Naive thymus-derived CD8-positive, alpha-beta T cell (primary cell): ENCODE measurements around the gene ELF4. TPM values are rescaled to one million over a fixed set of nuclear protein-coding genes. Genes with fewer than 3 reads are reported as not detected.

ENCODE experiments used
- ATAC-seq, 2 donors: fragments of 150-1000 bp; cut with Tn5 transposase in 1 of 2; sonication (Bioruptor Pico), chemical (Tn5 transposase) in 1 of 2; 1 replicate in 1 of 2; 2 replicates in 1 of 2; pipeline ENCODE4 v1.10.0; 2021; ENCODE audit warnings: mild to moderate bottlenecking in 2 of 2, moderate library complexity in 2 of 2
- POLR2A ChIA-PET: fragments of 350-600 bp; sonication (Branson Sonifier 250); formaldehyde crosslinking; loops from one replicate; lab custom pipeline; 2021; ENCODE audit warnings: antibody characterized with exemption; lab: Charles Lee
- DNase-seq, 10 donors: peaks; one replicate each; pipeline versions ENCODE4 v3.0.0 to v3.0.0-alpha.2; 2020 to 2022
- H3K27ac Mint-ChIP-seq, 10 donors: one replicate each; pipeline ENCODE4 v1.8.0; 2020 to 2022; ENCODE audit warnings: mild to moderate bottlenecking in 10 of 10, mixed read lengths in 10 of 10, moderate library complexity in 4 of 10, inconsistent platforms in 1 of 10
- H3K27me3 Mint-ChIP-seq, 5 donors: one replicate each; pipeline ENCODE4 v1.8.0; 2021 to 2022; ENCODE audit warnings: mixed read lengths in 5 of 5
- H3K36me3 Mint-ChIP-seq, 3 donors: one replicate each; pipeline ENCODE4 v1.8.0; 2020 to 2022; ENCODE audit warnings: mixed read lengths in 3 of 3, mild to moderate bottlenecking in 2 of 3, inconsistent platforms in 1 of 3
- H3K4me1 Mint-ChIP-seq, 4 donors: one replicate each; pipeline ENCODE4 v1.8.0; 2021 to 2022; ENCODE audit warnings: mixed read lengths in 4 of 4
- H3K4me3 Mint-ChIP-seq, 10 donors: one replicate each; pipeline ENCODE4 v1.8.0; 2020 to 2022; ENCODE audit warnings: mild to moderate bottlenecking in 10 of 10, mixed read lengths in 10 of 10, moderate library complexity in 6 of 10, inconsistent platforms in 1 of 10
- H3K9me3 Mint-ChIP-seq, 9 donors: one replicate each; pipeline ENCODE4 v1.8.0; 2020 to 2022; ENCODE audit warnings: mixed read lengths in 9 of 9, mild to moderate bottlenecking in 3 of 9, inconsistent platforms in 1 of 9, moderate library complexity in 1 of 9
- polyA plus RNA-seq, 3 donors: library from polyadenylated mRNA; unstranded; fragments of 300-500 nt; fragmentation: Illumina TruSeq; gene quantifications; one replicate each; pipeline ENCODE4 v1.2.3, GENCODE V29; 2021
- total RNA-seq, 8 experiments: library from RNA in 2 of 8; stranded (reverse) in 2 of 8; gene quantifications; one replicate each; pipeline ENCODE4 v1.2.3 and lab custom pipeline; 2021 to 2026

Gene ELF4
- total RNA-seq: 10 to 100 TPM; 17.9 to 18.2 TPM
- 10 to 100 TPM in 1 of 3 donors, 1 to 10 TPM in 2; 7.7 to 10.9 (median 9.2) TPM for polyA plus RNA-seq
- 19.7 to 42.0 (median 31.2) reads per million in 6 experiments for total RNA-seq (lab: John Stamatoyannopoulos, UW)

- no peaks in the 10 kb centered on the region for H3K27me3 Mint-ChIP-seq
- peaks cover 6 to 42% (median 32%) of the 10 kb centered on the region in 4 donors for H3K4me1 Mint-ChIP-seq
- POLR2A ChIA-PET: interaction anchor here (0.8 to 3.2 kb wide), 8 partner anchors 9 to 30 kb away, joined by 3 to 33 read pairs (median 4); no protein-coding TSS in a partner anchor
- peak within 1 kb of the TSS; percentile 81 to 92 (median 90) for H3K4me3 Mint-ChIP-seq
- DNase-seq: peak in 8 of 10 donors; percentile 20 to 73 (median 38)
- H3K36me3 Mint-ChIP-seq: peaks cover 0 to 5% (median 0%) of the 10 kb centered on the region in 3 donors
- peak within 1 kb of the TSS in 9 of 10 donors; percentile 37 to 93 (median 86) for H3K27ac Mint-ChIP-seq
- ATAC-seq: peak; percentile 62 to 77
- no peaks in the 10 kb centered on the region for H3K9me3 Mint-ChIP-seq
These were observed at the start of gene ELF4 for GRCh38 chrX:130110379-130111219. Gene ELF4 (minus strand): TSS chrX:130110497. CDS start chrX:130081330, 29,167 bp downstream.

- H3K27ac Mint-ChIP-seq: no peak overlapping the region
- POLR2A ChIA-PET: no interaction called here
- H3K36me3 Mint-ChIP-seq: peaks cover 0 to 21% (median 2%) of the 10 kb centered on the region in 3 donors
- no peak for ATAC-seq
- peaks cover 0 to 33% (median 18%) of the 10 kb centered on the region in 4 donors for H3K4me1 Mint-ChIP-seq
- H3K9me3 Mint-ChIP-seq: no peaks in the 10 kb centered on the region
- no peaks in the 10 kb centered on the region for H3K27me3 Mint-ChIP-seq
- no peak overlapping the region for H3K4me3 Mint-ChIP-seq
- no peak for DNase-seq
These were observed 49.5 kb upstream of the ELF4 start for GRCh38 chrX:130159776-130160175.

- Mint-ChIP-seq H3K27me3 (no peaks in the 10 kb centered on the region), H3K4me3 (no peak overlapping the region), H3K36me3 (peaks cover 0 to 26% (median 2%) of the 10 kb centered on the region in 3 donors), H3K27ac (no peak overlapping the region), H3K9me3 (no peaks in the 10 kb centered on the region), H3K4me1 (peaks cover 0 to 22% (median 12%) of the 10 kb centered on the region in 4 donors)
- ATAC-seq: no peak
- no peak for DNase-seq
- POLR2A ChIA-PET: no interaction called here
These were observed 48.0 kb upstream of the ELF4 start for GRCh38 chrX:130158311-130158710.

- Mint-ChIP-seq H3K27ac (no peak overlapping the region), H3K9me3 (no peaks in the 10 kb centered on the region), H3K27me3 (no peaks in the 10 kb centered on the region), H3K4me3 (no peak overlapping the region), H3K4me1 (peaks cover 0 to 9% (median 5%) of the 10 kb centered on the region in 4 donors), H3K36me3 (peaks cover 0 to 36% (median 2%) of the 10 kb centered on the region in 3 donors)
- DNase-seq (no peak), ATAC-seq (no peak)
- POLR2A ChIA-PET: no interaction called here
These were observed 45.3 kb upstream of the ELF4 start for GRCh38 chrX:130155564-130155963.

- Mint-ChIP-seq H3K4me1 (peaks cover 0 to 2% (median 1%) of the 10 kb centered on the region in 4 donors), H3K9me3 (no peaks in the 10 kb centered on the region), H3K27me3 (no peaks in the 10 kb centered on the region), H3K4me3 (no peak overlapping the region), H3K27ac (no peak overlapping the region), H3K36me3 (peaks cover 0 to 65% (median 4%) of the 10 kb centered on the region in 3 donors)
- POLR2A ChIA-PET: no interaction called here
- ATAC-seq: no peak
- no peak for DNase-seq
These were observed 37.3 kb upstream of the ELF4 start for GRCh38 chrX:130147631-130148030.

- Mint-ChIP-seq H3K36me3 (peaks cover 0 to 79% (median 4%) of the 10 kb centered on the region in 3 donors), H3K27me3 (no peaks in the 10 kb centered on the region), H3K27ac (peak overlapping the region in 1 of 10 donors; percentile 13), H3K4me1 (peaks cover 0 to 2% (median 1%) of the 10 kb centered on the region in 4 donors), H3K4me3 (no peak overlapping the region), H3K9me3 (no peaks in the 10 kb centered on the region)
- no peak for DNase-seq
- ATAC-seq: no peak
- POLR2A ChIA-PET: interaction anchor here (1.2 to 1.4 kb wide), 2 partner anchors 20 to 25 kb away, joined by 3 to 4 read pairs; partner anchors contain the start of gene AIFM1
These were observed 34.8 kb upstream of the ELF4 start for GRCh38 chrX:130145123-130145522.

GRCh38 chrX:130144509-130144908 lies 34.2 kb upstream of the ELF4 start:
- H3K4me3 Mint-ChIP-seq: no peak overlapping the region
- peaks cover 0 to 85% (median 4%) of the 10 kb centered on the region in 3 donors for H3K36me3 Mint-ChIP-seq
- no peaks in the 10 kb centered on the region for H3K9me3 Mint-ChIP-seq
- H3K27ac Mint-ChIP-seq: no peak overlapping the region
- no peak for ATAC-seq
- peaks cover 0 to 2% (median 1%) of the 10 kb centered on the region in 4 donors for H3K4me1 Mint-ChIP-seq
- no peak for DNase-seq
- no peaks in the 10 kb centered on the region for H3K27me3 Mint-ChIP-seq
- POLR2A ChIA-PET: no interaction called here

- Mint-ChIP-seq H3K9me3 (no peaks in the 10 kb centered on the region), H3K36me3 (peaks cover 0 to 79% (median 0%) of the 10 kb centered on the region in 3 donors), H3K27me3 (no peaks in the 10 kb centered on the region), H3K4me1 (peaks cover 0 to 2% (median 0%) of the 10 kb centered on the region in 4 donors), H3K27ac (no peak overlapping the region), H3K4me3 (no peak overlapping the region)
- POLR2A ChIA-PET: no interaction called here
- DNase-seq: no peak
- ATAC-seq: no peak
These were observed 29.3 kb upstream of the ELF4 start for GRCh38 chrX:130139474-130140201.

GRCh38 chrX:130136961-130137360 lies 26.7 kb upstream of the ELF4 start:
- ATAC-seq: no peak
- no peaks in the 10 kb centered on the region for H3K4me1 Mint-ChIP-seq
- DNase-seq: no peak
- H3K36me3 Mint-ChIP-seq: peaks cover 0 to 75% (median 0%) of the 10 kb centered on the region in 3 donors
- no peak overlapping the region for H3K27ac Mint-ChIP-seq
- no peaks in the 10 kb centered on the region for H3K9me3 Mint-ChIP-seq
- POLR2A ChIA-PET: no interaction called here
- no peak overlapping the region for H3K4me3 Mint-ChIP-seq
- no peaks in the 10 kb centered on the region for H3K27me3 Mint-ChIP-seq

GRCh38 chrX:130136496-130136895 lies 26.2 kb upstream of the ELF4 start:
- ATAC-seq (no peak), DNase-seq (no peak)
- Mint-ChIP-seq H3K9me3 (no peaks in the 10 kb centered on the region), H3K4me3 (no peak overlapping the region), H3K36me3 (peaks cover 0 to 71% (median 0%) of the 10 kb centered on the region in 3 donors), H3K27ac (peak overlapping the region in 1 of 10 donors; percentile 49), H3K4me1 (no peaks in the 10 kb centered on the region), H3K27me3 (no peaks in the 10 kb centered on the region)
- POLR2A ChIA-PET: no interaction called here

GRCh38 chrX:130130990-130131389 lies 20.7 kb upstream of the ELF4 start:
- no peaks in the 10 kb centered on the region for H3K9me3 Mint-ChIP-seq
- H3K4me3 Mint-ChIP-seq: no peak overlapping the region
- no peak overlapping the region for H3K27ac Mint-ChIP-seq
- peaks cover 4 to 66% (median 7%) of the 10 kb centered on the region in 3 donors for H3K36me3 Mint-ChIP-seq
- H3K4me1 Mint-ChIP-seq: no peaks in the 10 kb centered on the region
- POLR2A ChIA-PET: no interaction called here
- DNase-seq (no peak), ATAC-seq (no peak)
- no peaks in the 10 kb centered on the region for H3K27me3 Mint-ChIP-seq

GRCh38 chrX:130125091-130125874 lies 15.0 kb upstream of the ELF4 start:
- H3K36me3 Mint-ChIP-seq: peaks cover 4 to 38% (median 7%) of the 10 kb centered on the region in 3 donors
- no peak overlapping the region for H3K4me3 Mint-ChIP-seq
- DNase-seq (no peak), ATAC-seq (no peak)
- H3K27ac Mint-ChIP-seq: peak overlapping the region in 2 of 10 donors; percentile 24 to 49
- POLR2A ChIA-PET: no interaction called here
- H3K4me1 Mint-ChIP-seq: peaks cover 0 to 3% (median under 1%) of the 10 kb centered on the region in 4 donors
- no peaks in the 10 kb centered on the region for H3K9me3 Mint-ChIP-seq
- no peaks in the 10 kb centered on the region for H3K27me3 Mint-ChIP-seq
